Right lung (tissue), 10 donors: ENCODE data around the gene PRR23E. TPM values are rescaled to one million over a fixed set of nuclear protein-coding genes. Genes with fewer than 3 reads are reported as not detected.

Source experiments
- DNase-seq, 2 donors: peaks; one replicate each; pipeline ENCODE4 v3.0.0-alpha.2; 2013
- long read RNA-seq, 8 donors: transcript quantifications; one replicate each; lab custom pipeline, GENCODE V29; 2026
- polyA plus RNA-seq, 5 donors: library from polyadenylated mRNA; unstranded; fragments of 120-200 nt; gene quantifications; one replicate each; pipeline versions ENCODE4 v1.2.1 to v1.2.3, GENCODE V29; 2013; ENCODE audit warnings: inconsistent platforms in 1 of 5, low replicate concordance in 1 of 5; ENCODE audit not compliant: insufficient read length in 5 of 5, insufficient read depth in 1 of 5

The PRR23E gene
- not detected for polyA plus RNA-seq
- long read RNA-seq, donor 1 = 0 reads
- long read RNA-seq, donor 2 = 0 reads
- long read RNA-seq, donor 3 = 0 reads
- long read RNA-seq, donor 4 = 0 reads
- long read RNA-seq, donor 5 = 0 reads
- long read RNA-seq, donor 6 = 0 reads
- long read RNA-seq, donor 7 = 0 reads
- long read RNA-seq, donor 8 = 0 reads

- no peak for DNase-seq
Measured at GRCh38 chr3:127192576-127193232, at the start of gene PRR23E. Gene PRR23E (plus strand): TSS chr3:127193131. CDS start chr3:127196686, 3,555 bp downstream.

GRCh38 chr3:127143172-127143571 lies 49.8 kb upstream of the PRR23E start:
- DNase-seq = no peak

- DNase-seq = no peak
Measured at GRCh38 chr3:127144631-127145030, 48.3 kb upstream of the PRR23E start.

- DNase-seq = no peak
Measured at GRCh38 chr3:127145266-127145665, 47.7 kb upstream of the PRR23E start.

- no peak for DNase-seq
Measured at GRCh38 chr3:127147291-127147885, 45.5 kb upstream of the PRR23E start.

- no peak for DNase-seq
Measured at GRCh38 chr3:127149621-127150310, 43.2 kb upstream of the PRR23E start.

GRCh38 chr3:127150513-127151250 lies 42.2 kb upstream of the PRR23E start:
- no peak for DNase-seq

GRCh38 chr3:127151251-127151564 lies 41.7 kb upstream of the PRR23E start:
- no peak for DNase-seq

GRCh38 chr3:127151992-127152650 lies 40.8 kb upstream of the PRR23E start:
- no peak for DNase-seq

- no peak for DNase-seq
Measured at GRCh38 chr3:127152684-127153505, 40.0 kb upstream of the PRR23E start.

- DNase-seq = no peak
Measured at GRCh38 chr3:127153506-127153815, 39.5 kb upstream of the PRR23E start.

GRCh38 chr3:127156338-127157050 lies 36.4 kb upstream of the PRR23E start:
- no peak for DNase-seq

- DNase-seq = no peak
Measured at GRCh38 chr3:127157171-127157828, 35.6 kb upstream of the PRR23E start.

GRCh38 chr3:127158614-127159229 lies 34.2 kb upstream of the PRR23E start:
- peak in 1 of 2 donors; percentile 11 for DNase-seq

GRCh38 chr3:127159543-127159942 lies 33.4 kb upstream of the PRR23E start:
- DNase-seq = no peak

- DNase-seq = no peak
Measured at GRCh38 chr3:127161236-127161635, 31.7 kb upstream of the PRR23E start.

GRCh38 chr3:127161973-127162579 lies 30.9 kb upstream of the PRR23E start:
- no peak for DNase-seq

- DNase-seq = no peak
Measured at GRCh38 chr3:127162947-127163645, 29.8 kb upstream of the PRR23E start.
